ENCODE results near the gene RPN2.

RPN2 gene

DNA sequence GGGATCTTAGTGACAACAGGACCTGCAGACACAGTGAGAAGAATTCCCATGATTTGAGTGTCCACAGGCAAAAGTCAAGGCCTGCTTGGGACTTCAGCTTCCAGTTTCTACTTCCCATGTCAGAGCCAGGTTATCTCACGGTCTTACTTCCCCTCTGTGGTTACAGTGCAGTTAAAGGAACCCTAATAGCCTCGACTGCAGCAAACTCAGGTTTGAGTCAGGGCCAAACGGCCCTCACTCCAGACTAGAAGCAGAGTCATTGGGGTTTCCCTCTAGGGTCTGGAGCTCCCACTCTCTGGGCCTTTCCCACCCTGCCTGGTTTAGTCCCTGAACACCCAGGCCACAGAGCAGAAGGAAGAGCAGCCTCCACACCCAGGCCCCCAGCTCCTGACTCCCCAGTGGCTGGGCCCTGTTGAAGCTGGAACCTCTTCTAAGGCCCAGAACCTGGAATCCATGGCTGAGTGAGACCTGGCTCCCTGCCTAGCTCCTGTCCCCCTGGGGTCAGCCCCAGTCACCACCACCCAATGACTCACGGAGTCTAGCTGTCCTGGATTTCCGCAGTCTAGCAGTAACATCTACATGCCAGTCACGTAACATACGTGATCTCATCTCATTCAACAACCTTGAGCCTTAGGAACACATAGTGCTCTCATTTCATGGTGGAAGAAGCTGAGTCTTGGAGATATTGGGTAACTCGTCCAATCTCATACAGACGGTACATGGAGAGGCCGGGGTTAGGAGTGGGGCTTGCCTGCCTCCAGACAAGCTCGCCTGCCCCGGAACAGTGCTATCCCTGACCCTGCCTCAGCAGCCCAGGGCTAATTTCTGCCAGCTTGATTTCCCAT is 91.7 kb downstream of the RPN2 start:
- DNase-seq: no peak

DNA sequence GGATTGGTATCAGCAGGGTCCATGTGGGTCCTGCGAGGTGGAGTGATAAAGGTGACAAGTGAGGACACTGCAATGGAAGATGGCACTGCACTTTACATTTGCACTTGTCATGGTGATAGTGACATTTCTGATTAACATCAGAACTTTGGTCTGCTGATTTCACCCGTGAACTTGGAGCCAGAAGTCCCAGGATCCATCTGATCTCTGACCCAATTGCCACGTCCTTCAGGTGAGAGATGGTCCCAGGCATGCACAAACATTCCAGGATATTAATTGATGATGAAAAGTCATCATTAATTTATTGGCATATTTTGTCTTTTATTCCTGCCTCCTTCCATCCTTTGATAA is 92.3 kb downstream of the RPN2 start:
- DNase-seq: no peak

DNA sequence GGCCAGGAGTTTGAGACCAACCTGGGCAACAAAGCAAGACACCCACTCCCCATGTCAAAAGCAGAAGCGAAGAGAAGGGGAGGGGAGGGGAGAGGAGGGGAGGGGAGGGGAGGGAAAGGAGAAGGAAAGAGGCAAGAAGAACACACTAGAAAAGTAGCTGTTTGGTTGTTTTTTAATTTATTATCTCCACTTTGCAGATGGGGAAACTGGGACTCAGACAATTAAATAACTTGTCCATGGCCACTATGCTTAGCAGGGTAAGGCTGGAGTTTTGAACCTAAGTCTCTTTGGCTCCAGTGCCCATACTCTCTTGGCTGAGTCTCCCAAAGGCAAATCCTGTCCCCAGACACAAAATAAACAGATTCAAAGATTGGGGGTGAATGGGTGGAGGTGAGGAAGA is 94.9 kb downstream of the RPN2 start:
- DNase-seq: no peak

DNA sequence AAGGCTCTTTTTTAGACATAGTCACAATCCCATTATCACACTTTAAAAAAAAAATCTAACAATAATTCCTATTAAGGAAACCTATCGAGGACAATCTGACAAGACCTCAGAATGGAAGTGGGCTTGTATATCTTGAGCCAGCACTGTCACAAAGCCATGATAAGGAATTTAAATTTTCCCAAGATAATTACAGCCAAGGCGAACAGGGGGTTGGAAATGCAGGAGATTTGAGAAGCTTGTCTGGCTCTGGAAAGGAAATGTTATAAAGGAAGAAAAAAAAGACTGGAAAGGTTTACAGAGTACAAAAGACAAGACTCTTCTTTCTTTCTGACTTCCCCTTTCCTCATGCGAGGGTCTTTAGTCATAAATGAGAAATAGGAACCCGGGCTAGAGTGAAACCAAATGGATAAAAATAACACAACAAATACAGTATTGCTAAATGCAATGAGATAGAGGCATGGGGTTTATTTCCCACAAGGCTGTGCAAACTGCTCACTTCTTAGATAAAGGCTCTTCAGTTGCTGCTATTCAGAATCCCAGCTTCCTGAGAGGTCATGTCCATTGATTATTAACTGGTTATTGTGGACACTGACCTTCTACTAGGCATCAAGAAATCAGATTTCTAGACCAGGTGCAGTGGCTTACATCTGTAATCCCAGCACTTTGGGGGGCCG is 95.9 kb downstream of the RPN2 start:
- no peak for DNase-seq

DNA sequence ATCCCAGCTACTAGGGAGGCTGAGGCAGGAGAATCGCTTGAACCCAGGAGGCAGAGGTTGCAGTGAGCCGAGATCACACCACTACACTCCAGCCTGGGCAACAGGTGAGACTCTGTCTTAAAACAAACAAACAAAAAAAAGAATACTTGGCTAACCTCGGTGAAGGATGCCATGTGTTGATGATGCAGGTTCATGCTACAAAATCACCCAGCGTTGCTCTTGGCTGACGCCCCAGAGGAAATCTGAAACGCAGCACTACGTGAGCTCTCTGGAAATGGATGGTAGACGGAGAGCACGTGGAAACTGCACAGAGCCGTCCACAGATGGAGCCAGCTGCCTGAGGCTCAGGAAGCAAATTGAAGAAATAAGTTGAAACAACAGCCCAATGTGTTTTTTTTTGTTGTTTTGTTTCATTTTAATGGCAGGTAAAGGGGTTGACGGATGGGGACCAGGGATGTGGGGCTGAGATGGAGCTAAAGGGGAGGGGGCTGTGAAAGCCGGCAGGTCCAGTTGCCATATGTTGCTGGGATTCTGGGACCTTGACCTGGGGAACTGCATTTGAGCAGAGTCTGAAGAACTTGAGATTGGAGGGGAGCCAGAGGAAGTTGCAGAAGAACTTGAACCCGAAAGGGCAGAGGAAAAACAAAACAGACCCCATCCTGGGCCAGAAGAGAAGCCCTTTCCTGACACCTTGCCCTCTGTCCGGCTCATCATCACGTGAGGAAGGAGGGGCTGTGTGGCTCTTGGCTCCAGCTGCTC is 97.5 kb downstream of the RPN2 start:
- no peak for DNase-seq

DNA sequence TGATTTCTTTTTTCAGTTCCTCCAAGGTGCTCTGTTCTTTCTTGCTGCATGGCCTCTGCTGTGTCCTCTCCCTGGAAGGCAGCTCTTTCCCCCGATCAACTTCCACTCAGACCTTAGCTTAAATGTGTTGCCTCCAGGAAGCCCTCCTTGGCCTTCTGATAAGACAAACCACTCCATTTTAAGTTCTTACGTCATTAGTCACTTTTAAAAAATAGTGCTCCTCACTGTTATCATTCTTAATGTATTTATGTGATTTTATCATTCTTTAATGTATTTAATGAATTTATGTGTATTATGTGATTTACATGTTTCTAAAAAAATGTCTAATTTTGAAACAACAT is 98.1 kb downstream of the RPN2 start:
- DNase-seq: no peak

DNA sequence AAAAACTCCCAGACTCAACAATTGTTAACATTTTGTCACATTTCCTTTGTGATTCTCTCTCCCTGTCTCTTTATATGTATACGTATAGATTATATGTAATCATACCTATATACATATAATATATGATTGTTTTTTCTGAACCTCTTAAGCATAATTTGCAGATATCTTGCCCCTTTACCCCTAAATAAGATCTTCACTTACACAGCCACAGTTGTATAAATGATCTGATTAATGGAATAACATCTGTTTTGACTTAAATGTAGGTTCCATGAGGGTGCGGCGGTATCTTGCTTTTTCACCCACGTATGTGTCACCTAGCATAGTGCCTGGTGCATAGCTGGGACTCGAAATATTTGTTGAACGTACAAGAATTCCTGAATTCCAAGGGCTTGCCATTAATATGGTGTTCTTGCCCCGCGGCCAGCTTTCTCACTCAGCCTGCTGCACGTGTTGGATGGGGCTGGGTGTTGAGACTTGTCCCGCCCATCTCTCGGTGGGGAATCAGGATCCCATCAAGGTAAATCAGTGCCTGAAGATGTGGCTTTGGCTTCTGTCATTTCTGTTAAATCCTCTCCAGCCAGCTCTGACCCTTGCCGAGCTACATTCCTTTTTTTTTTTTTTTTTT is 99.9 kb downstream of the RPN2 start:
- no peak for DNase-seq

DNA sequence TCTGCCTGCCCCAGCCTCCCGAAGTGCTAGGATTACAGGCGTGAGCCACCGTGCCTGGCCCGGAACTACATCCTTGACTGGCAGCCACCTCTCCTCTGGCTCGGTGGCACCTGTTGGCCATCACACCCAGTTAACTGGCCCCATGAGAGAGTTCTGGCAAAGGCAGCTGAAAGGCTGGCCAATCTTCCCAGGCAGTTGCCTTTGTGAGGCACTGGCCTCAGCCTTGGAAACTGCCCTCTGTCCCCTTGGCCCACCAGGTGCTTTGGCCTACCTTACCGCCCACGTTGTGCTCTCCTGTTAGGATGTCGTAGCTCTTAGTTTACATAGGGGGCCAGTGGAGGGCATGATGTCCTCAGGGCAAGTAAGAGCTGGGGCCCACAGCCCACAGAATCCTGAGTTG is 100.7 kb downstream of the RPN2 start:
- DNase-seq: no peak

DNA sequence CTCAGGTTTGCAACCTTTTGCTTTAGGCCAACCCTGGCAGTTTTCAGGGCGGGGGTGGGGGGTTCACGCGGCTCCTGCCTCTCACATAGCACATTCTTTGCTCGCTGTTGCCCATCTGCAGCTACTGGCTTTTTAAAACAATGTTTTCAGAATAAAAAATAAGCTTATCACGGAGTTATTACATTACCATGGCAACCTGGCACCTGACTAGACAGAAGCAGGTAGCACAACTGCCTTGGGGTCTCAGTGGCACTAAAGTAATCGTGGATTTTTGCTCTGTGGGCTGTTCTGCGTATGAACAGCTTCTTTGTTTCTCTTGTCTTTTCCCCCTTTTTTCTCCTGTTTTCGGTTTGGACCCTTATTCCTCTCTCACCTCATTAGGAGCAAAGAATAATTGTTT is 101.3 kb downstream of the RPN2 start:
- DNase-seq: no peak

DNA sequence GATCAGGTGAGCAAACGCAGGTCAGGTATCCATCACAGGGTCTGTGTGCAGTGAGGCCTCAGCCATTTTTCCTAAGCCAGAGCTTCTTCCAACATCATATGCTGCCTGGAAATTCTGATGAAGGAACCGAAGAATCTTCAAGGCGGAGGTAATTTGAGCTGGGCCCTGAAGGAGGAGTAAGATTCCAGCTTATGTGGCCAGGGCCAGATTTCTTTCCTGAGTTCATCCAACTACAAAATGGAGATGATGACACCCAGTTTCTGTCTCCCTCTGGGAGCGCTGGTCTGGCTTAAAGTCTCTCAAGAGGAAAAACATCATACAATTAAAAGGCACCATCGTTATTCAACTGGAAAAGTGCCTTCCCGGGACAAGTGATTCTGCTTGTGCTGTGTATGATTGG is 103.4 kb downstream of the RPN2 start:
- peak in 1 of 2 experiments; percentile 15 for DNase-seq

DNA sequence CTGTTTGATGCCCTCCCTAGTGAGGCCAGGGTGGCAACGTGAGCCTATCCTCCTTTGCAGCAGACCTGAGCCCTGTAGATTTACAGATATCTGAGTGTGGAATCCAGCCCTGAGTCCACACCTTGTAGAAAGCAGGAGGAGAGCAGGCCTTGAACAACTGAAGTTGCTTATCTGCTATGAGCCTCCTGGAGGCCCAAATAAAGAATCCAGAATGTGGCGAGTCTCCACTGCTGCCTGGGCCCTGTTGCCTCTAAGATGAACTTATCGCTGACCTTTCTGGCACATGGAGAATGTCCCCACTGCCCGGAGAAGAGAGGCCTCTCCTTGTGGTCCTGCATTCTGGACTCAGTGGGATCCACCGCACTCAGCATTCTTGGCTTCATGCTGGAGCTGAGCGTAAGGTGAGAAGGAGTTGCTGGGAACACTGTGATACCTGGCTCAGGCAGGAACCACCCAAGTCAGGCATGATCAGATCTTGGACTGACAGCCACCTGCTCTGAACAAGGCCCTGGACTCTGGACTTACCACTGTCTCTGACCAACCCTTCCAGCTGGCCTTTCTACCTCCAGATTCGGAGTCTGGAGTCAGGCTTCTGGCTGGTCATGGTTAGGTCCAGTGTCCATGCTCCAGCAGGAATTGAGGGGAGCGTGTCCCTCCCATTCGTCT is 104.5 kb downstream of the RPN2 start:
- no peak for DNase-seq

DNA sequence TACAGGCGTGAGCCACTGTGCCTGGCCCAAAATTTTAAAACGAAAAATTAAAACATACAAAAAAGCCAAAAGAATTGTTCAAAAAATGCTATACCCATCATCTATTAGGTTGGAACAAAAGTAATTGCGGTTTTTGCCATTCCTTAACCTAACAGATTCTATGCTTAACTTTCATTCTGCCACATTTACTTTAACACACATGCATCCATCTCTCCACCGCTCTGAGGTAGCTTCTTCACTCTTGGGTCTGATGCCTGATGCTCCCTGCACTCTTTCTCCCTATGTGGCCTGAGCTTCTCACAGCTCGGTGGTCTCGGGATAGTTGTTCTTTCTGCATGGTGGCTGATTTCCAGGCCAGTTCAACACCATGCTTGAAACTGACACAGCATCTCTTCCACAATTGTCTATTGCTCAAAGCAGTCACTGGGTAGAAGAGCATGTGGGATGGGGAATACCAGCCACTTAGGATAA is 105.6 kb downstream of the RPN2 start:
- no peak for DNase-seq

DNA sequence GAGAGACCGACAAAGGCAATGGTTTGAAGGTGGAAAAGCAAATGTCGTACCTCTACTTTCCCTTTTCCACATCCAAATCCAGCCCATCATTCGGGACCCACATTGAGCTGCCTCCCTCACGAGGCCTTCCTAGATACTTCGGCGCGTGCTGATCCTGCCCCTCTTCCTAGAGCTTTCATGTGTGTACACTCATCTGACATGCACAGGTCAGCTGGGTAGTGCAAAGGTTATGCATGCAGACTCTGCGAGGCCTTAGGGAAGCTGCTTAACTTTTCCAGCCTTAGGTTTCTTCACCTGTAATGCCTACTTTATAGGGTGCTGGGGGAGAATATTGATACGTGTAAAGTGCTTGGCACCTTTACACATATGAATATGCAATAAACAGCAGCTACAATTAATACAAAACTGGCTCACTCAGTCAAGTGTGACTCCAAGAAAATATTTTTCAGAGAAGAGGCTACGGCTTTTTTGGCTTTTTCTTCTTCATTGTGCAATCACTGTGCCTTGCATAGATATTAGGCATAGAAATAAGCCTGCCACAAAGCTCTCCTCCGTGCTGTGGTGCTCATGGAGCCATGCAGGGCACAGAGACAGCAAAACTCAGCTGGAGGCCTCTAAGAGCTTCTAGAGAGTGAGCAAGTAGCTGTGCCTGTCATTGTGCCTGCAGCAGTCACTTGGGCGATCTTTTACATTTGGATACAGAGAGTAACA is 106.7 kb downstream of the RPN2 start:
- no peak for DNase-seq

DNA sequence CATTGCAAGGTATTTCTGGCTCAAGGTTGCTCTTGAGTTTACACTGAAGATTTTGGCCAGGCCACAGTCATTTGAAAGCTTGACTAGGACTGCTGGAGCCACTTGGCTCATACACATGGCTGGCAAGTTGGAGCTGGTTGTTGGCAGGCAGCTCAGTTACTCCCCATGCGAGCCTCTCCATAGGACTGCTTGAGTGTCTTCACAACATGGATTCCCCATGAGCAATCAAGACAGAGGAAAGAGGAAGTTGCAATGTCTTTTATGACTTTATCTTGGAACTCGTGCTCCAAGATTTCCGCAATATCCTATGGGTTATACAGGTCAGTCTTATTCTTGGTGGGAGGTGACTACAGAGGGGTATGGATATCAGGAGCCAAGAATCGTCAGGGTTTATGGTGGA is 109.0 kb downstream of the RPN2 start:
- no peak for DNase-seq

DNA sequence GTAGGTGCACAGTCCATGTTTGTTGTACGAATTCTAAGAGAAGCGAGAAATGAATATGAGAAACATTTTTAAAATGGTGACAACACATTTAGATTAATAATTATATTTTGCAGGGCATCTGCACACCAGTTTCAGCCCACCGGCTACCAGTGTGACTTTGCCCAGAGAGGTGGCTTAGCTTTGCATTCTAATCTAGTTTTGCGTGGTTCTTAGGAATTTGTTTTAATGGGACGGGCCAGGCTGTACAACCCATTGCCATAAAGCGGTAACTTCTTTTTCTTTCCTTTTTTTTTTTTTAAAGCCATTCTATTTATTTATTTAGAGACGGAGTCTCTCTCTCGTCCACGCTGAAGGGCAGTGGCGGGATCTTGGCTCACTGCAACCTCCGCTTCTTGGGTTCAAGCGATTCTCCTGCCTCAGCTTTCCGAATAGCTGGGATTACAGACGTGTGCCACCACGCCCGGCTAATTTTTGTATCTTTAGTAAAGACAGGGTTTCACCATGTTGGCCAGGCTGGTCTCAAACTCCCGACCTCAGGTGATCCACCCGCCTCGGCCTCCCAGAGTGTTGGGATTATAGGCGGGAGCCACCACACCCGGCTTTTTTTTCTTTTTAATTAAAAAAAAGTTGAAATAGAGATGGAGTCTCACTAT is 111.2 kb downstream of the RPN2 start:
- DNase-seq: no peak

Measured in NCI-H187 (cell line).